Stimulated activated CD4-positive, alpha-beta T cell treated with anti-CD3 and anti-CD28 coated beads, Interleukin-2, amount 100 ng/mL, for 4 hours (primary cell): ENCODE data around the gene PRKN.

Experiments
- DNase-seq: peaks from one replicate; pipeline ENCODE4 v3.0.0-alpha.2; 2020; ENCODE audit warnings: low read depth

PRKN gene

GRCh38 chr6:162050579-162050978 is 677.0 kb downstream of the PRKN start:
- no peak for DNase-seq

GRCh38 chr6:162046324-162046723 is 681.2 kb downstream of the PRKN start:
- no peak for DNase-seq

GRCh38 chr6:162032620-162033019 is 694.9 kb downstream of the PRKN start:
- DNase-seq, result no peak

- DNase-seq, result no peak
Observed at GRCh38 chr6:162029873-162030576, 697.5 kb downstream of the PRKN start.

GRCh38 chr6:162026843-162027242 is 700.7 kb downstream of the PRKN start:
- no peak for DNase-seq

- DNase-seq, result no peak
Observed at GRCh38 chr6:162026031-162026430, 701.5 kb downstream of the PRKN start.

GRCh38 chr6:162019349-162019748 is 708.2 kb downstream of the PRKN start:
- no peak for DNase-seq

- no peak for DNase-seq
Observed at GRCh38 chr6:162017536-162017935, 710.0 kb downstream of the PRKN start.

- no peak for DNase-seq
Observed at GRCh38 chr6:162014069-162014811, 713.3 kb downstream of the PRKN start.

- DNase-seq, result no peak
Observed at GRCh38 chr6:162005372-162005771, 722.2 kb downstream of the PRKN start.

GRCh38 chr6:161996783-161997182 is 730.8 kb downstream of the PRKN start:
- no peak for DNase-seq

- DNase-seq, result no peak
Observed at GRCh38 chr6:161985876-161986423, 741.6 kb downstream of the PRKN start.

GRCh38 chr6:161984713-161985112 is 742.9 kb downstream of the PRKN start:
- no peak for DNase-seq

GRCh38 chr6:161976553-161976952 is 751.0 kb downstream of the PRKN start:
- no peak for DNase-seq

GRCh38 chr6:161973064-161973463 is 754.5 kb downstream of the PRKN start:
- DNase-seq, result no peak

- no peak for DNase-seq
Observed at GRCh38 chr6:161971043-161971442, 756.5 kb downstream of the PRKN start.

GRCh38 chr6:161963634-161964234 is 763.8 kb downstream of the PRKN start:
- no peak for DNase-seq

GRCh38 chr6:161963181-161963580 is 764.4 kb downstream of the PRKN start:
- no peak for DNase-seq

- no peak for DNase-seq
Observed at GRCh38 chr6:161961796-161962195, 765.8 kb downstream of the PRKN start.

- DNase-seq, result no peak
Observed at GRCh38 chr6:161961046-161961445, 766.5 kb downstream of the PRKN start.

GRCh38 chr6:161959072-161959471 is 768.5 kb downstream of the PRKN start:
- DNase-seq, result no peak

GRCh38 chr6:161956082-161956481 is 771.5 kb downstream of the PRKN start:
- DNase-seq, result no peak

GRCh38 chr6:161954699-161955276 is 772.8 kb downstream of the PRKN start:
- no peak for DNase-seq
